HG02610 (cell line): Measurements from ENCODE around the gene TMEM132D.

Source experiments
- ATAC-seq: cut with Tn5 transposase; IDR thresholded peaks from one replicate; pipeline ENCODE4 v1.9.1; 2021; ENCODE audit warnings: mild to moderate bottlenecking, moderate library complexity; ENCODE audit not compliant: unreplicated experiment

Gene TMEM132D

DNA sequence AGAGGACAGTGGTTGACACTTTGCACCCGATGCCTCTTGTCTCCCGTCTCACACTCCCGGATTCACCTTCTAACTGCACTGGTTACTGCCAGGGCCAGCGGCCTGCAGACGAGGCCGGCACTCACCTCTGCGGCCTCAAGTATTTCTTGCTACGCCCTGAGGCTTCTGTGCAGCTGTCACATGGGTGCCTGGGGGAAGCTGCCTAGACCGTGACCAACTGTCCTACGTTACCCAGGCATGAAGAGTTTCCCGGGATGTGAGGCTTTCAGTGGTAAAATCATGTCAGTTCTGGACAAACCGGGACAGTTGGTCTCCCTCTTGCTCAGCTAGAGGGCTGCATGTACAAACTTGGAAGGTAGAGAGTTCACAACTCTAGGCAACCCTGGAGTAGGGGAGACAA is 776.1 kb downstream of the TMEM132D start:
- no peak for ATAC-seq

DNA sequence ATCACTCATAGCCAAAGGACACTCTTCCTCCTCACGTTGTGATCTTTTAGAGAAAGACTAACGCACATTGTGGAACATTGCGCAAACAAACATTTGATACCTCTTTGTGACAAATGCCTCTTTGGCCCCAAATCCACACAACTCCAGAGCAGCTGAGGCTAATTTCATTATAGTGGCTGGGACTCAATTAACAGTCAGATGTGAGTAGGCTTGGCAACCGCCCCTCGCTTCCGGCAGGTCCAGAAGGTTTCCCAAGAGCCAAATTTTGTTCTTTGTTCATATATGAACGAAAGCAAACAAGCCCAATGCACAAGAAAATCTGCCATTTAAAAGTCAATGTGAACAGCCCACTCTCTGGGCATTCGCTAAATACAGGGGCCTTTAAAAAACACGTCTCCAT is 776.6 kb downstream of the TMEM132D start:
- ATAC-seq = no peak

DNA sequence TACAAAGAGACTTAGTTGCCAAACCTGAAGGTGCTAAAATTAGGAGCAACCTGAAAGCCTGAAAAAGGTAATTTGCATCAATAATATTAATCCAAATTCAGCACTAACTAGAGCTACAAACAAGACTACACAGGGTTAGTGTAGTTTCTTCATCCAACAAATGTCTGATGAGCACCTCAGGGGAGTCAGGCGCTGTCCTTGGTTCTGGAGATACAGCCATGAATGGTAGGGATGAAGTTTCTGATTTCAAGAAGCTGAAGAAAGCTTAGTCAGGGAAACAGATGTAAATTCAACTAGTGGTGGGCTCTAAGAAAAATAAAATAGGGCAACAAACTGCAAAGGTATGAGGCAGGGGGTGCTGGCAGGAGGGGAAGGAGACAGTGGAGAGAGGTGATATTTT is 784.3 kb downstream of the TMEM132D start:
- no peak for ATAC-seq

DNA sequence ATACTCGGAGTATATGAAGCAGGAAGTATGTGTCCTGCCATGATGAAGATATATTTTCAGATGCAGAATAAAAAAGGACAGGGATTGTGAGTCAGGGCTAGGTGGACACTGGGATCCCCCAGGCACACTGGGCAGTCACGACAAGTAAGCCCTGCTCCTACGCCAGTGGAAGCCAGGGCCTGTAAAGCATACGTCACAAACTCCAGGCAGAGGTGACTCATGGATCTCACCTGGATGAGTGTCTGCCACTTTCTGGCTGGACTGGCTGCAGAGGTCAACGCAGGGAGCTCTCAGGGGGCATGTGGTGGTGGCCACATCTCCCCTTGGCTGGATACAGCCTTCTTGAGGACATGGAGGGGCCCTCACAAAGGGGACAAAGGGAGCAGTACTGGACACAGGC is 788.3 kb downstream of the TMEM132D start:
- no peak for ATAC-seq

DNA sequence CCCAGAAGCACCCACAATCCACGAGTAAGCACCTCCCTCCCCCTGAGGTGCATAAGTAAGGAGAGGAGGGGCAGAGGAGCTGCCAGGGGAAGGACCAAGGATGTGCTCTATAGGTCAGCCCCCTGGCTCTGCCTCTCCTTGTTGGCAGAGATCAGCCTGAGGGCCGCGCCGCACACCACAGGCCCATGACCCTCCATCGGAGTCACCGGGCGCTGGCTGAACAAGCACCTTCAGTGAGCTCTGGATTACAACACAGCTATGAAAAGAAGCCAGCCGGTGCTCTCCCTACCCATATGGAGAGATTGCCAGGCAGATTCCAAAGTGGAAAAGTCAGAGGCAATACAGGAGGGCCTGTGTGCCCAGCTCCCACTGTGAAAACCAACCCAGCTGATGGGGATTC is 793.2 kb downstream of the TMEM132D start:
- ATAC-seq = no peak

DNA sequence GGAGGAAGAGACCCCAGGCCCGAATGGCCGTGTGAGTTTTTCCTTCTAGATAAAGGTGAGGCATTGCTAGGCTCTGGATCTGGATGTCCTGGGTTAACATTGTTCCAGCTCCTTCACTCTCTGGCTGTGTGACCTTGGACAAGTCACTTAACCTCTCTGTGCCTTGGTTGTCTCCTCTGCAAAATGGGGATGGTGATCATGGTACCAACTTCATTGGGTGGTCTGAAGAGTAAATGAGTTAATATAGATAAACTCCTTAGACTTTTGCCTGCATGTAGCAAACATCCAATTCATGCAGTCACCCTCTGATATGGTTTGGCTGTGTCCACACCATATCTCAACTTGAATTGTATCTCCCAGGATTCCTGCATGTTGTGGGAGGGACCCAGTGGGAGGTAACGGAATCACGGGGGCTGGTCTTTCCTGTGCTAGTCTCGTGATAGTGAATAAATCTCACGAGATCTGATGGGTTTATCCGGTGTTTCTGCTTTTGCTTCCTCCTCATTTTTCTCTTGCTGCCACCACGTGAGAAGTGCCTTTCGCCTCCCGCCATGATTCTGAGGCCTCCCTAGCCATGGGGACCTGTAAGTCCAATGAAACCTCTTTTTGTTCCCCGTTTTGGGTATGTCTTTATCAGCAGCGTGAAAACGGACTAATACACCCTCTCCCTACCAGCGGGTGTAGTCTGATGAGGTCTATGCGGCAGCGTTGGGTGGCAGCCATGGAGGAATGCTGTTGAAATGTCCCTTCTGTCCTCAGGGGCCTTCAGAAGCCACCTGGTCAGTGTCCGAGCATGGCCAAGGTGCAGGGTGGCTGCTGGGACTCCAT is 794.4 kb downstream of the TMEM132D start:
- no peak for ATAC-seq

DNA sequence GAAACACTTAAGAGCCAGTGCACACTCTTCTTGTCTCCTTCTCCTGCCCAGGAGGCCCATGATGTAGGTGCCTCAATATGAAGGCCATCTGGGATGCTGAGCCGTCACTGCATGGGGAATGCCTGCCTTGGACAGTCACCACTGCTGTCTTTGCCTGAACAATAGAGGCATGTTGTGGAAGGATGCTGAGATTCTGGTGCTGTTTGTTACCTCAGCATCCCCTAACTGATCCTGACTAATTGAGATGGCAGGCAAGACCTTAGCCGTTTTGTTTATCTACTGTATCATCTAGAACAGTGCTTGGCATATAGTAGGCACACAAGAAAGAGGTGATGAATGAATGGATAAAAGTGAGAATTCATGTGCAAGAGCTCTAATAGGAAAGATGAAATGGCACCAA is 797.1 kb downstream of the TMEM132D start:
- ATAC-seq = no peak

DNA sequence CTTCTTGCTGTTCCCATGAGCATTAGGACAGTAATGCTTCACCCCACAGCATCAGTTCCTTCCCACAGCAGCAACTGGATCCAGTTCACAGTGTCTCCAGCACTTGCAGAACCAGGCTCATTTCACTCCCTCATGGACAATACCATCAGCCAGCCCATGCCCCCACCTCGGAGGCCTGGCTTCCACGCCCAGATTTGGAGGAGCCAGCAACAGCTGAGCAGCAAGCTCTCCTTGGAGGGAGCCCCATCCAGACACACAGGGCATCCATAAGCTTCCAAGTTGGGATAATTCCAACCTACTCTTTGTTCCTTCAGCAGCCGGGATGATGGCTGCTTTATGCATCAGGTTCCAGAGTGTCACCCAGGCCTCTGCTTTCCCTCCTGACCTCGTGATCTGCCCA is 800.6 kb downstream of the TMEM132D start:
- no peak for ATAC-seq

DNA sequence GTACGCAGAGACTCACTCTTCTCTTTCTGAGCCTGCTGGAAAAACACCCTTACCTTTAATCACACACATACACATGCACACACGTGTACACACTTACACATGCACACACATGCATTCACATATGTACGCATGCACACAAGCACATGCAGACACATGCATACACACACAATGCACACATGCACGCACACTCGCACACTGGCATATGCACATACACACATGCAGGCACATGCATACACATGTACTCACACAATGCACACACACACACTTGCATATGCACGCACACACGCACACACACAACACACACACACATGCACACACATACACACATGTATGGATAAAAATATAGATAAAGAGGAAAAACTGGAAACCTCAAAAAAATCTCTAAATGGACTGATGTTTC is 801.6 kb downstream of the TMEM132D start:
- ATAC-seq = no peak

DNA sequence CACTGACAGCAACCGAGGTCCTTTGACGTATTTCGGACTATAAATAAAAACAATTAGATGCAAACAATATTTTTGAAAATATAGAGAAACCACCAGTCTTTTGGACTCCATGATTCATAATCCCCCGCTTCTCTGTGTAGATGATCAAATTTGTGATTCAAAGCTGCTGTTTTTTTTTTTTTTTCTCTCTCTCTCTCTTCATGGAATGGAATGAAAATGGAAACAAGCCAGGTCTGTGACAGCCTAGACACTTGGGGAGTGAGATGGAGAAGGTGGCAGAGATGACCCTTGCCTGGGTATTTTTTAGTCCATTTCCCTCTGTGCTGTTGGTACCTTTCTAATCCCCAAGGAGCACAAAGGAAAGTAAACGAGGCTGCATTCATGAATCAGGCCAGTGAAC is 802.0 kb downstream of the TMEM132D start:
- ATAC-seq = no peak

DNA sequence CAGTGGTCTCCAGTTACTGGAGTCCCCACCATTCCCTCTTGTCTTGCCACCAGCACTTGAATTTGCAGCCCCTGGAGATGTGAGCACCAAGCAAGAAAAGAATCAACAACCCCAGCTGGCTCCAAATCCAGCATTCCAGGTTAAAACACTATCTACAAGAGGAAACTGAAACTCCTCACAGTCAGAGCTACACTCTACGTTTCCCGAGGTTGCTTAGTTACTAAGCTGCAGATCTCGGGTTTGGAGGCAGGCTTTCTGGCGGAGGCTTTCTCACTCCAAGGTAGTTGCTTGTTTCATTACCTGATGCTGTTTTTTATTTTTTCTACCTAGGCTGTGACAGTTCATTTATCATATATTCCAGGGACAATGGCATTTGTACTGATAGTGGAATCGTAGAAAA is 802.4 kb downstream of the TMEM132D start:
- no peak for ATAC-seq

DNA sequence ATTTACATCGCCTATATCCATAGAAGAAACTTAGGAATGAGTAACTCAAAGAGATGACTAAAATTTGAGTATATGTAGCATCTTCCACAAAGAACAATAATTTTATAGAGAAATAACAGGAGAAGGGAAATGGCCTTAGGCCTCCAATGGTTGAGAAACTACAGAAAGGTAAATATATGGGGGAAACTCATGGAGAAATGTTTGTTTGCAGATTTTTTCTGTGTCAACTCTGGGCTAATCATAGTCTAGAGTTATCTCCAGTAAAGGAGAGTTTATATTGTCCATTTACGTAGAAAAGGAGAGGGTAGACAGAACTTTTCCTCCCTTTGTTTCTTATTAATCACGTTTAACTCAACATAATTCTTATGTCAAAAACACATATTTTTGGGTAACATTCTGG is 806.4 kb downstream of the TMEM132D start:
- ATAC-seq = no peak

DNA sequence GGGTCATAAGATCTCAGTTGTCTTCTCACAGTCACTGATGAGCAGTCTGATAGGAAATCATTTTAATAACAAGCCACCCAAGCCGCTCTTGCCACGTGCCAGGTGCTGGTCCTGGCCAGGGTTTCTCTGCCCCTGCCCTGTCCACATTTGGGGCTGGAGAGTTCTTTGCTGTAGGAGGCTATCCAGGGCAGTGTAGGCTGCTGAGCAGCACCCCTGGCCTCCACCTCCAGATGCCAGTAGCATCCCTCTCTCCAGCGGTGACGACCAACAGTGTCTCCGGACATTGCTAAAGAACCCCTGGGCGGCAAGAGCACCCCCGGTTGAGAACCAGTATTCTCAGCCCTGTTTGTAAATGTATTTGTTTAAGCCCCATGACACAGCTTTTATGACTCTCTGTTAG is 806.9 kb downstream of the TMEM132D start:
- no peak for ATAC-seq

DNA sequence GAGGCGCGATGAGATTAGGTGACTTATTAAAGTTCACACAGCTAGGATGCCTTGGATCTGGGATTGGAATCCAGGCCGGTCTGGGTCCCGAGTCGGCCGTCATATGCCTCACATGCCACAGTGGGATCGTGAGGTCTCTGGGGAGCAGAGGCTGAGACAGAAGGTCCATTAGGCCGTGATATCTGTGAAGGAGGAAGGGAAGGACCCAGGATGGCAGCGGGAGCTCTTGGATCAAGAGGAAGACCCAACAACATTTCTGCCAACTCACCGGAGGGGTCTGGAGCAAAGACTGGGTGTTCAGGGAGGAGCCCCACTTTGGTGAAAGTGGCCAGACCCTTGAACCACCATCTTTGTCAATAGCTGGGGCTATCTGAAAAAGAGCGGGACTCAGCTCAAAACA is 807.6 kb downstream of the TMEM132D start:
- no peak for ATAC-seq

DNA sequence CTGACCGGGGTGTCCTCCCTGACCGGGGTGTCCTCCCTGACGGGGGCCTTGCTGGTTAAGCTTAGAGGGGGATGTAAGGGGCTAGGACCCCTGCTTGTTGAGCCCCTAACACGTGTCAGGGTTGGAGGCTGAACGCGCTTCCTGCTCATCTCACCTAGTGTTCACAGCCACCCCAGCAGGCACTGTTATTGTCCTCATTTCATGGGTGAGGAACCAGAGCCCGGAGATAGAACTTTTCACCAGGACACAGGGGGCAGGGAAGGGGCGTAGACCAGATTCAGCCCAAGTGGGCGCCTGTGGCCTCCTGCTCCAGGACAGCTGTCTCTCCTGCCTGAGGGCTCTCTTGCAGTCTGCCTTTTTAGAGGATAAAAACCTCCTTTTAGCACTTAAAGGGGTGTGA is 814.2 kb downstream of the TMEM132D start:
- ATAC-seq = no peak

DNA sequence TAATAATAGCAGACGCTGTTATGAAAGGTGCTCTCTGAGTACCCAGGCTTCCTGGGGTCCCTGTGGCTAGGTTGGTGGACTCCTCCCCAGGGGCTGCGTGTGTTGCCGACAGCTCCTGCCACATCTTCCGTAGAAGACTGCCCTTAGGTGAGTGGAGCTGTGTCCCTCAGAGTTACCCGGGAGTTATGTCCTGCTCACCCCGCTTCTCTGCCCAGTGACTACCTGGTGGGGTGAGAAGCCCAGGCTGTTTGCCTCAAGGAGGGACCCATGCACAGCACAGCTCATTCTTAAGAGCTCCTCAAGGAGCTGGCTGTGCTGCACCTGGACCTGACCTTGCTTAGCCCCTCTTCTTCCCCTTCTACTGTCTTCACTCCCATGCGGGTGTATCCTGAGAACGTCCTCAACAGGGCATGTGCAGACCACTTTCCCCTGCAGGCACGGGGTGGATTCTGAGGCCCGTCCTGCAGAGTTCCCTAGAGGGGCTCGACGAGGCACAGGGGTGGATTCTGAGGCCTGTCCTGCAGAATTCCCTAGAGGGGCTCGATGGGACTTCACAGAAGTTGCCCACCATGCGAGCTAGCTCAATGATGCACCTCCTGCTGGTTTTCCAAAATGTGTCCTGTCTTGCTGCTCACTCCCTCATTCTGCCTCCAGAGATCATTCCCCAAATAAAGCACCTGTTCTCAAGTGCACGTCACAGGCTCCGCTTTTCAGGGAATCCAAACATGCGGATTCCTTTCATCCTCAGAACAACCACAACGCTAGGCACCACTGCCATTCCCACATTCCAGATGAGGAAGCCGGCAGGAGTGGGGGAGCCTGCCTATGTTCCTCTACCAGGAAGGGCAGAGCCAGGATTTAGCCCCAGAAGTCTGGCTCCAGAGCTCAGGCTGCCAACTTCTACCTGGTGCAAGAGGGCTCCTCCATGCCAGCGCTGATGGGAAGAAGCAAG is 818.7 kb downstream of the TMEM132D start:
- ATAC-seq = no peak

DNA sequence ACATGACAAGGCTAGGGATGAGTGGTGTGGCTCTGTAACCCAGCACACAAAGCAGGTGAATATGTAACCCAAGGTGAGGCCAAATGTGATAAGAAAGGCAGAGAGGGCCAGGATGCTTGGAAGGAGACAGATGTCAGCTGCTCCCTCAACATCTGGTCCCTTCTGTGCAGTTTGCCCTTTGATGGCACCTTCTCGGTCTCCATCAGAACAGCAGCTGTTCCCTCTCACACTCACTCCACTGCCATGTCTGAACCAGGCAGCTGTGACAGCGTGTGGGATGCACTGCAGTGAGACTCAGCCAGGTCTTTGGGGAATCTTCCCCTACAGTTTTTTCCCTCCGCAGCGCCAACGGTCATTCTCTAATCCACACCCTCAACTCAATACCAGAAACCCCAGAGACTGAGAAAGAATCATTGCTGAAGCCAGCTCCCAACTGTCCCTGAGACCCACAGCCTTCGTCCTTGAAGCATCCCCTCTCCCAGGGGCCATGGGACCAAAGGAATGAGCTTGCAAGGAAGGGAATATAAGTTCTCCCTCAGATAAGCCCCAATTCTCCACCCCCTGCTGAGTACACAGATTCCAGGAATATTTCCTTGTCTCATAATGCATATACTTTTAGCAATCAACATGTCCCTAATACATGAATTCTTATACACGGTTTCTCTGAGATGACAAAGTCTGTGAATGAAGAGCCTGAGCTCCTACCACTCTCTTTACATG is 820.5 kb downstream of the TMEM132D start:
- no peak for ATAC-seq

DNA sequence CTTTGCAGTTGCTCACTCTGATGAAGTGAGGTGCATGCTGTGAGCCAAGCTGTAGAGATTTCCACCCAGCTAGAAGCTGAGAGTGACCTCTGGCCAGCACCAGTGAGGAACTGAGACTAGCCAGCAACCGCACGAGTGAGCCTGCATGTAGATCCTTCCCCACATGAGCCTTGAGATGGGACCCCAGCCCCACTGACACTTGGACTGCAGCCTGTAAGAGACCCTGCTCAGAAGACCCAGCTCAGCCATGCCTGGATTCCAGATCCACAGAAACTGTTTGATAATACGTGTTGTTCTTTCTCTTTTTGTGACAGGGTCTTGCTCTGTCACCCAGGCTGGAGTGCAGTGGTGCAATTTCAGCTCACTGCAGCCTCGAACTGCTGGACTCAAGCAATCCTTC is 821.4 kb downstream of the TMEM132D start:
- ATAC-seq = no peak

DNA sequence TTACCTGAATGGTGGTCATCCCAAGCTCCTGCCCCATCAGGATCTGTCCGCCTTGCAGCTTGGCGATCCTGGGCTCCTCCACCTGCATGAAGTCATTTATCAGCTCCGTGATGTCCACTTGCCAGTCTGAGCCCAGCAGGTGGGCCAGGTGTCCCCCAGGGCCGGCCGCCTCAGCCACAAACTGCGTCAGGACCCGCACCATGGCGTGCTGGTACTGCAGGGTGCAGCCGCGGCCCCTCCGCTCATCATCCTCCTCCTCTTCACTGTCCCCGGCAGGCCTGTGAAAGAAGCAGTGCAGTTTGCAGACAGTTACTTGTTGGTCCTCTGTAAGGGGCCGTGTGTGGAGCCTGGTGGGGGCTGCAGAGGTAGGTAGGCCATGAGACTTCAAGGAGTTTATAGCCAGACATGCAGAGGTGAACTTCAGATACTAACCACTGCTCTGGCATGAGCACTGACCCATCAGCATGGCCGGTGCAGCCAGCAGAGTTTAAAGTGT is 822.0 kb downstream of the TMEM132D start:
- ATAC-seq = no peak

DNA sequence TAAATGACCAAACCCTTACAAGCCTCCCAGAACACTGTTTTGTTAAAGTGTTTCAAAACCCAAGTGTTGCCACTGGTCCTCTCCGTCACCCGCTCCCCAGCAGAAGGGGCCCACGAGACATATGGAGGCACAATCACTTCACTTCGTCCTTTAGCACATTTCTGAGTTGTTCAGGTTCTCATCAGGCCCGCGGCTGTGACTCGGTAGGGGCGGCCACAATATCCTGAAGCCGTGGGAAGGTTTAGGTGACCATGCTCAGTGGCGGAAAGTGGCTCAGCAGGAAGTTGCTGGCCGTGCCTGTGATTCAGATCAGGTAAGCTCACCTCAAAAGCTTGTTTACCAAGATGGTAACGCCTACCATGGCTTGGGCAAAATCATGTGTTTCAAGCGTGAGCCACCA is 823.0 kb downstream of the TMEM132D start:
- no peak for ATAC-seq

DNA sequence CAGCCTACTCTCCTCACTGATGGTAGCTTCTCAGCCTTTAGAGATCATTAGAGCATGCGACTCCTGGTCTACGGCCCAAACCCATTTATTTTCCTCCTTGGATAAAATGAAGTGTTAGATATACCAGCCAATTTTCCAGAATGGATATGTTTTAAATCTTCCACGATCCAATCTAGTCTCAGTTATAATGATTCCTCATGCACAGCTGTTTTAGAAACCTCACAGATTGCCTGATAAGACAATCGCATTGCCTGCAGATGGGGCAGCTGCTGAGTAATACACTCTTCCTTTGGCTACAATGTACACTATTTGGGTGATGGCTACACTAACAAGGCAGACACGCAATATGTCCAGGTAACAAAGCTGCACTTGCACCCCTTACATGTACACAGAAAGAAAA is 823.4 kb downstream of the TMEM132D start:
- ATAC-seq = no peak
